HEK293T (cell line): ENCODE data around the gene RIF1.

Source experiments
- ARNT ChIP-seq: fragments of 450-650 bp; IDR thresholded peaks from 2 replicates; pipeline ENCODE4 v1.6.1; 2017; ENCODE audit warnings: mild to moderate bottlenecking
- ZNF384 ChIP-seq: fragments of 450-650 bp; IDR thresholded peaks from 2 replicates; pipeline ENCODE4 v1.6.1; 2016
- TF ChIP-seq, protein P1 (sequence below): fragments of 450-650 bp; IDR thresholded peaks from 2 replicates; pipeline ENCODE4 v1.6.1; 2016

DNA sequence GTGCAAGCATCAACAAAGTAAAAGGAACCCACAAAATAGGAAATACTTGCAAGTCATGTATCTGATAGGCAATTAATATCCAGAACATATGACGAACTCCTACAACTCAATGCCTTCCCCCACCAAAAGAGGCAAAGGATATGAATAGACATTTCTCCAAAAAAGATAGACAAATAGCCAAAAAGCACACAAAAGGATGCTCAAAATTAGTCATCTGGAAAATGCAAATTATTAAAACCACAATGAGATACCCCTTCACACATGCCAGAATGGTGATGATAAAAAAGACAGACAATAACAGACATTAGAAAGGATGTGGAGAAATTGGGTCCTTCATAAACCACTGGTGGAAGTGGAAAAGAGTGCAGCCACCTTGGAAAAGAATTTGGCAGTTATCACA is 76.4 kb downstream of the RIF1 start:
- no peak for TF ChIP-seq ZNF384
- TF ChIP-seq, protein P1, sequence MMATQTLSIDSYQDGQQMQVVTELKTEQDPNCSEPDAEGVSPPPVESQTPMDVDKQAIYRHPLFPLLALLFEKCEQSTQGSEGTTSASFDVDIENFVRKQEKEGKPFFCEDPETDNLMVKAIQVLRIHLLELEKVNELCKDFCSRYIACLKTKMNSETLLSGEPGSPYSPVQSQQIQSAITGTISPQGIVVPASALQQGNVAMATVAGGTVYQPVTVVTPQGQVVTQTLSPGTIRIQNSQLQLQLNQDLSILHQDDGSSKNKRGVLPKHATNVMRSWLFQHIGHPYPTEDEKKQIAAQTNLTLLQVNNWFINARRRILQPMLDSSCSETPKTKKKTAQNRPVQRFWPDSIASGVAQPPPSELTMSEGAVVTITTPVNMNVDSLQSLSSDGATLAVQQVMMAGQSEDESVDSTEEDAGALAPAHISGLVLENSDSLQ, result no peak
- TF ChIP-seq ARNT, result no peak
